ENCODE data around the gene GUCY2F. TPM values are rescaled to one million over a fixed set of nuclear protein-coding genes. Genes with fewer than 3 reads are reported as not detected.

Gene GUCY2F
- total RNA-seq, 1 experiment from 2014 or later = not detected

DNA sequence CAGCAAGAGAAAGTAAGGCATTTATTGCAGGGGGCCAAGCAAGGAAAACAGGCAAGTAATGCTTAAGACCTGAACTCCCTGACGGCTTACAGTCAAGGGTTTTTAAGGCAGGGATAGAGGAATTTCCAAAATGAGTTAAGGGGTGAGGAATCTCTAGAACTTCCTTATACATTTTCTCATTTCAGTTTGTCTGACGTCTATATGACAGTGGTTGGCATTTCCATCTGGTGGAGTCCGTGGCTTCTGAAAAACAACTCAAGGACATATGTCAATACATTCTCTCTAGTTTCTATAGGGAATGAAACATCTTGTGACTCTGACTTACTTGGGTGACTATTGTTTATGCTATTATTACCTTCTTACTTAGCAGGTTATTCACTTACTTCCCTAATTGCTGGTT lies 19.3 kb upstream of the GUCY2F start:
- Mint-ChIP-seq H3K4me1 (ENCODE audit: insufficient read depth, unreplicated experiment) (no peaks in the 10 kb centered on the region), H3K27me3 (ENCODE audit: insufficient read depth, unreplicated experiment) (peaks cover 87% of the 10 kb centered on the region), H3K9me3 (ENCODE audit: unreplicated experiment) (no peaks in the 10 kb centered on the region), H3K27ac (ENCODE audit: low read depth, unreplicated experiment) (no peak overlapping the region), H3K4me3 (ENCODE audit: unreplicated experiment) (no peak overlapping the region), H3K36me3 (ENCODE audit: insufficient read depth, unreplicated experiment) (no peaks in the 10 kb centered on the region)
- ChIA-PET POLR2A (interaction anchor here (0.7 kb wide), 1 partner anchor 103 kb away, joined by 3 read pairs; no protein-coding TSS in a partner anchor), CTCF (interaction anchor here (0.9 kb wide), 1 partner anchor 16 kb away, joined by 4 read pairs; no protein-coding TSS in a partner anchor)
- TF ChIP-seq, protein P1, sequence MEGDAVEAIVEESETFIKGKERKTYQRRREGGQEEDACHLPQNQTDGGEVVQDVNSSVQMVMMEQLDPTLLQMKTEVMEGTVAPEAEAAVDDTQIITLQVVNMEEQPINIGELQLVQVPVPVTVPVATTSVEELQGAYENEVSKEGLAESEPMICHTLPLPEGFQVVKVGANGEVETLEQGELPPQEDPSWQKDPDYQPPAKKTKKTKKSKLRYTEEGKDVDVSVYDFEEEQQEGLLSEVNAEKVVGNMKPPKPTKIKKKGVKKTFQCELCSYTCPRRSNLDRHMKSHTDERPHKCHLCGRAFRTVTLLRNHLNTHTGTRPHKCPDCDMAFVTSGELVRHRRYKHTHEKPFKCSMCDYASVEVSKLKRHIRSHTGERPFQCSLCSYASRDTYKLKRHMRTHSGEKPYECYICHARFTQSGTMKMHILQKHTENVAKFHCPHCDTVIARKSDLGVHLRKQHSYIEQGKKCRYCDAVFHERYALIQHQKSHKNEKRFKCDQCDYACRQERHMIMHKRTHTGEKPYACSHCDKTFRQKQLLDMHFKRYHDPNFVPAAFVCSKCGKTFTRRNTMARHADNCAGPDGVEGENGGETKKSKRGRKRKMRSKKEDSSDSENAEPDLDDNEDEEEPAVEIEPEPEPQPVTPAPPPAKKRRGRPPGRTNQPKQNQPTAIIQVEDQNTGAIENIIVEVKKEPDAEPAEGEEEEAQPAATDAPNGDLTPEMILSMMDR (IDR thresholded peaks at IDR 0.05; ENCODE audit: unreplicated experiment) = no peak
- DNase-seq (ENCODE audit: unreplicated experiment) = no peak
- intact Hi-C loops (cut with micrococcal nuclease) = loop anchor here (10.0 kb wide), 1 partner anchor 74 kb away; no protein-coding TSS in a partner anchor
- BruUV-seq (replicated peaks) = no TSS peak

DNA sequence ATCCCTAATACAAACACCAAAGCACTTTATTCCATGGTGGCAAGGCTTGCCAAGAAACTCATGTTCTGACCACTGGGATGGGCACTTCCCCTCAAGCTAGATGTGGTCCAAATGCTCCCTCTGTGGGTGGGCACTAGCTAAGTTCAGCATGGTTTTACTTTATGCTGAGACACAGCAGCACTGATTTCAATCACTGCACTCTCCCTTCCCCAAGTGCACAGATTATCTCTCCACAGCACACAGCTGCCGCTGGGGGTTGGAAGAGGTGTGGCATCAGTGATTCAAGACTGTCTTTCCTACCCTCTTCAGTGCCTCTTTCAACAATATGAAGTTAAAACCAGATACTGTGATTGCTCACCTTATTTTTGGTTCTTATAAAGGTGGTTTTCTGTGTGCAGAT lies 16.5 kb upstream of the GUCY2F start:
- no TSS peak for BruUV-seq (replicated peaks)
- no peak for DNase-seq (ENCODE audit: unreplicated experiment)
- Mint-ChIP-seq H3K9me3 (ENCODE audit: unreplicated experiment) (no peaks in the 10 kb centered on the region), H3K4me1 (ENCODE audit: insufficient read depth, unreplicated experiment) (no peaks in the 10 kb centered on the region), H3K27ac (ENCODE audit: low read depth, unreplicated experiment) (no peak overlapping the region), H3K27me3 (ENCODE audit: insufficient read depth, unreplicated experiment) (peaks cover 96% of the 10 kb centered on the region), H3K36me3 (ENCODE audit: insufficient read depth, unreplicated experiment) (no peaks in the 10 kb centered on the region), H3K4me3 (ENCODE audit: unreplicated experiment) (no peak overlapping the region)
- intact Hi-C loops (cut with micrococcal nuclease) = no loop called here
- TF ChIP-seq, protein P1 (IDR thresholded peaks at IDR 0.05; ENCODE audit: unreplicated experiment) = no peak
- POLR2A ChIA-PET = no interaction called here
- CTCF ChIA-PET = interaction anchor here (0.6 to 1.2 kb wide), 2 partner anchors 12 to 378 kb away, joined by 3 to 4 read pairs; no protein-coding TSS in a partner anchor

DNA sequence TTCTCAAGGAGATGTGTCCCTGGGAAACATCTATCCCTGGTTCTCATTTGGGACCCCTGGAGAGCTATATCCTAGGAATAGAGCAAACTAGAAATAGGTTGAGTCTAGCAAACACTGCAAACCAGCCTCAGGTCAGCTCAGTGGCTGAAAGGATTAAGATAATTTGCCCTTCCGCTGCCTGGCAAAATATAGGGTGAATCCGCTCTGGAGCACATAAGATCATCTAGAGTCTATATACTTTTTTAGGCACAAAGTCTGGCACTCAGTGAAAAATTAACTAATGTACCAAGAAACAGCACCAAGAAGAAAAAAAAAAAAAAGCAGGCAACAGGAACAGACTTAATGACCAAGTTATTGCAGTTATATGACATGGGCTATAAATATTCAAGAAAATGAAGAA lies 7.3 kb upstream of the GUCY2F start:
- BruUV-seq (replicated peaks) = no TSS peak
- Mint-ChIP-seq H3K36me3 (ENCODE audit: insufficient read depth, unreplicated experiment) (no peaks in the 10 kb centered on the region), H3K4me3 (ENCODE audit: unreplicated experiment) (no peak overlapping the region), H3K27me3 (ENCODE audit: insufficient read depth, unreplicated experiment) (peaks cover 43% of the 10 kb centered on the region), H3K4me1 (ENCODE audit: insufficient read depth, unreplicated experiment) (no peaks in the 10 kb centered on the region), H3K27ac (ENCODE audit: low read depth, unreplicated experiment) (no peak overlapping the region), H3K9me3 (ENCODE audit: unreplicated experiment) (no peaks in the 10 kb centered on the region)
- ChIA-PET POLR2A (no interaction called here), CTCF (interaction anchor here (1.4 kb wide), 1 partner anchor 146 kb away, joined by 5 read pairs; no protein-coding TSS in a partner anchor)
- no peak for DNase-seq (ENCODE audit: unreplicated experiment)
- intact Hi-C loops (cut with micrococcal nuclease) = loop anchor here (5.0 kb wide), 1 partner anchor 223 kb away; no protein-coding TSS in a partner anchor
- TF ChIP-seq, protein P1 (IDR thresholded peaks at IDR 0.05; ENCODE audit: unreplicated experiment) = no peak

DNA sequence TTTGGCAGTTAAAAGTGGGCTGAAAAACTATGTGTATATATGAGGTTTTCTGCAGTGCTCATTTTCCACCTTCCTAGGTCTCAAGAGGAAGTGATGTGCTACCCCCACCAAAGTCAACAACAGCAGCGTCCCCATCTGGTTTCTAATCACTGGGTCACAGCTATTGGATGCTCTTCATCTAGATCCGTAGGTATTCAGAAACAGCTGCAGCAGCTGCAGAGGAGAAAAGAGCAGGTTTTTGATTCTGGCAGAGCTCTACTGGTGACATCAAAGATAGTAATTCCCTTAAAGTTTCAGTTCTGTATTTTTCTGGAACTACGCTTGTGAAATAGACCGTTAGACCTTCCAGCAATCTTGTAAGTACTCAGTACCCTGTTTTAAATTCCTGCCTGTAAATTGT lies 5.8 kb upstream of the GUCY2F start:
- Mint-ChIP-seq H3K36me3 (ENCODE audit: insufficient read depth, unreplicated experiment) (no peaks in the 10 kb centered on the region), H3K9me3 (ENCODE audit: unreplicated experiment) (no peaks in the 10 kb centered on the region), H3K27me3 (ENCODE audit: insufficient read depth, unreplicated experiment) (peaks cover 41% of the 10 kb centered on the region), H3K4me1 (ENCODE audit: insufficient read depth, unreplicated experiment) (no peaks in the 10 kb centered on the region), H3K27ac (ENCODE audit: low read depth, unreplicated experiment) (no peak overlapping the region), H3K4me3 (ENCODE audit: unreplicated experiment) (no peak overlapping the region)
- no peak for DNase-seq (ENCODE audit: unreplicated experiment)
- POLR2A ChIA-PET = interaction anchor here (0.7 kb wide), 1 partner anchor 84 kb away, joined by 3 read pairs; no protein-coding TSS in a partner anchor
- intact Hi-C loops (cut with micrococcal nuclease) = loop anchor here (2.0 to 5.0 kb wide), 2 partner anchors 225 to 403 kb away; no protein-coding TSS in a partner anchor
- CTCF ChIA-PET = interaction anchor here (0.7 to 4.0 kb wide), 3 partner anchors 145 to 1416 kb away, joined by 3 to 97 read pairs (median 14); no protein-coding TSS in a partner anchor
- BruUV-seq (replicated peaks) = no TSS peak
- TF ChIP-seq, protein P1 (IDR thresholded peaks at IDR 0.05; ENCODE audit: unreplicated experiment) = no peak
